DMS153 (cell line): ENCODE results near the gene ABTB2.
"Not testable (repeated sequence)": the region's sequence is repeated elsewhere in the genome, so short reads cannot be mapped to it uniquely, and the experiment has no call there.

Source experiments
- DNase-seq: peaks from one replicate; lab custom pipeline; 2025; lab: John Stamatoyannopoulos, UW

ABTB2 gene

DNA sequence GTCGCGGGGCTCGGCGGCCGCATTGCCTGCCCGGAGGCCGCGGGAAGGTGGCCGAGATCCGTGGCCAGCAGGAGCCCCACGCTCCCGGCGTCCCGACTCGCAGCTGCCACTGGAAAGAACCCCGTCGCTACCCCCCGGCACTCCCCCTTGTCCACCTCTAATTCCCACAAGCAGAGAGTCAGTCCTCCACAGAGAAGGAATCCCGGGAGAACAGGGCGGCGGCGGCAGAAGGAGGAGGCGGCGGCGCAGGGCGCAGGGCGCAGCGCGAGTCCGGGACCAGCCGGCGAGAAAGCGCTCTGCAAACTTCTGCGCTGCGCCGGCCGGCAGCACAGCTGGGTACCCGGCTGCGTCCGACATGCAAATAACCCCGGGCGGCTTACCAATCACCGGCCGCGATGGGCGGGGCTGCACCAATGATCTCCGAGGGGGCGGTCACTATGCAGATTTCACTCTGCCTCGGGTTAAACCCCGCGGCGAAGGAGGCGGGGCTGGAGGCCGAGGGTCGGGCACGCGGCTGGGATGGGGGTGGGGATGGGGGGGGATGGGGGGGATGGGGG lies at the start of gene ABTB2:
TSS of gene ABTB2 (minus strand) at position 310 of the 557 bp plus-strand sequence.
- peak; percentile 95 for DNase-seq

DNA sequence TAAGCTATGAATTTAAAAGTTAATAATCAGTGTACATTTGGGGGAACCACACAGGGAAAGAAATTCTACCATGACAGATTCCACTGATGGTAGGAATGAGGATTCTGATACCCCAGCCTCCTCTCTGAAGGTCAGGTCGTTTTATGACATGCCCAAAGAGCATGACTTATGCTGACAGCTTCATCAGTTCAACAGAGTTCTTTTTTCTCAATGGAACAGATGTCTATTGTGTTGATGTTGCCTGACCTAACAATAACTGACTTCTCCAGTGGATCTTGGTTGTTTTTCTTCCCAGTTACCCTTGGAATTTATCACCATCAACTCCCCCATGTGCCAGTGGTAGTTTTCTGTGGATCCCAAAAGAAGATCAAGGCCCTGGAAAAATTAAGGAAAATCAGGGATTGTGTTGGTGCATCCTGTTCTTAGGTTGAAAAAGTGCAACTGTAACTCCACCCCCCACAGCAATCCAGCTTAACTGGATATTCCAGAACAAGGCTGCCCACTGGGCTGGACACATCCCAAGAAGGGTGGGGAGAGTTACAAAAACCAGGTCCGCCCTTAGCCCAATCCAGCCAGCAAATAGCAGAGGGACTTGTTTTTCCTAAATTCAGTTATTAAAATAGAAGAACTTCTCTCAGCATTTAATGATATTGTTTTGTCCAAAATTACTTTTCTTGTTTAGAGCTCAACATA lies 49.5 kb upstream of the ABTB2 start:
- no peak for DNase-seq

DNA sequence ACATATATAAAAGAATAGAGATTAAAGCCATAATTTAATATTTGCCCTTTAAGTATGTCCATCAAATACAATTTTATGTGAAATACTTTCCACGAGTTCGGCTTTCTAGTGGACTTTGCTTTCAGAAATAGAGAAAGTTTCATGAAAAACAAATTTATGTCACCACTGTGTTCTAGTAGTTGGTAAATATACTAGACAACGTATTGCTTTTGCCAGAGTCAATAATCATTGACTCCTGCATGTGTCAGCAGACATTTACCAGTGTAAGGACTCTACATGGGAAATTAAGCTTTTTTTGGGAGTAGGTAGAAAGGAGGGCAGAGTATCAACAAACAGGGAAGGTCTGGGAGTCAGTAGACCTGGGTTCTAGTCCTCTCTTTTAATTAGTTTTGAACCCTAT lies 48.6 kb upstream of the ABTB2 start:
- DNase-seq: no peak

DNA sequence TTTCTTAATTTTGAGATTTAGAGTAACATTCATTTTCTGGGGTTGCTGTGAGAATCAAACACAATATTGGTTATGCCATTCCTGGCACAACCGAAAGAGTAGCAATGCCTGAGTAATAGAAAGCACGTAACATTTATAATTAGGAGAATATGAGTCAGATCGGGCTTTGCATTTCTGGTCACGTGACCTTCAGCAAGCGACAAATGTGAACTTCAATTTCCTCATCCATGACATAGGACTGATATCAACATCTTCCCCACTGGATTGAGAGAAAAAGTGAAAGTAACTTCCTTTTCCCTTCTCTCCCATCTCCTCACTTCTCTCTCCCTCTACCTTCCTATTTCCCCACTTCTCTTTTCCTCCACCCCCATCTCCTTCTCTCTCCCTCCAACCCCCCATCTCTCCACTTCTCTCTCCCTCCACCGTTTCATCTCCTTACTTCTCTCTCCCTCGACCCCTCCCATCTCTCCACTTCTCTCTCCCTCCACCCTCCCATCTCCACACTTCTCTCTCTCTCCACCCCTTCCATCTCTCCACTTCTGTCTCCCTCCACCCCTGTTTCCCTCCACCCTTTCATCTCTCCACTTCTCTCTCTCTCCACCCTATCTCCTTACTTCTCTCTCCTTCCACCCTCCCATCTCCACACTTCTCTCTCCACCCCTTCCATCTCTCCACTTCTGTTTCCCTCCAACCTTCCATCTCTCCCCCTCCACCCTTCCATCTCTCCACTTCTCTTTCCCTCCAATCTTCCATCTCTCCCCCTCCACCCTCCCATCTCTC lies 47.5 kb upstream of the ABTB2 start:
- DNase-seq: no peak

DNA sequence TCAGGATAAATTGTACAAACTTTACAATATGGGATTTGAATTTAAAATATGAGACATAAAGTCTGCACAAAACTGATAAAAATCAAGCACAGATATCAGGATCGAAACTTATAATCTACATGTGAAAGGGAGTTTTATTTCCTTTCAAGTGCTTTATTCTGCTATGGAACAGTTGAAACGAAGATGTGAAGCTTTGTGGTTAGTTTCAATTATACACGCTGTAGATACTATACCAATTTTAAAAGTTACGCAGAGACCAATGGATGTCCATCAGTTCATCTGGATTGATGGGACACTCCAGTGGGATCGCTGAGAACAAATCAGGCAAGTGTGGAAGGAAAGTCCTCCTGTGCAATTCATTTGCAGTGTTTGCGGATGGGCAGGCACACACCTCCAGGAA lies 46.5 kb upstream of the ABTB2 start:
- DNase-seq: no peak

DNA sequence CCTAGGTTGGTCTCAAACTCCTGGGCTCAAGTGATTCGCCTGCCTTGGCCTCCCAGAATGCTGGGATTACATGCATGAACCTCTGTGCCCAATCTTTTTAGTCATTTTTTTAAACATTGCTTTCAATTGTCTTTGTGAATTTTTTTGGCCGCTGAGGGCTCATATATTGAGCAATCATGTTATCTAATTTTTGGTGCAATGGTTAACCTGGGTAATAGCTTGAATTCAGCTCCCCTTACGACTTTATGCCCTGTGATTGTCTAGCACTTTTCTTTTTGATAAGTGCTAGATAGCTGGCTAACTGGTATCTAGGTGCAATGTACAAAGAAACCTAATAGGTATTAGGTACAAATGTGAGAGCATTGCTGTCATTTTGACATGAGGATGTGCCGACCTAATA lies 45.6 kb upstream of the ABTB2 start:
- DNase-seq: no peak

DNA sequence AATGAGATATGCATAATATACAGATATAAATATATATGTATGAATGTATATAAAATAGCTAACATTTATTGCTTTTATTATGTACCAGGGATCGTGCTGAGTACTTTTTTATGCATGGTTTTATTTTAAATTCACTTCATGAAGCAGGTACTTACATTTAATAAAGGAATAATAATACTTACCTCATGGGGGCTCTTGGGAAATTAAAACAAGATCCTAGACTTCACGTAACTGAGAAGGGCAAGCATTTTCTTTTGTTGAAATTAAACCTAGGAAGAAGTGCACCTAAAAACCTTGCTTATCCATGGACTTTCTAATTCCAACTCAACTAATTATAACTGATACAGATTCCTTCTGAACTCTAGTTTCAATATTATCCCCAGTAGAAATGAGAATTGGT lies 40.0 kb upstream of the ABTB2 start:
- no peak for DNase-seq

DNA sequence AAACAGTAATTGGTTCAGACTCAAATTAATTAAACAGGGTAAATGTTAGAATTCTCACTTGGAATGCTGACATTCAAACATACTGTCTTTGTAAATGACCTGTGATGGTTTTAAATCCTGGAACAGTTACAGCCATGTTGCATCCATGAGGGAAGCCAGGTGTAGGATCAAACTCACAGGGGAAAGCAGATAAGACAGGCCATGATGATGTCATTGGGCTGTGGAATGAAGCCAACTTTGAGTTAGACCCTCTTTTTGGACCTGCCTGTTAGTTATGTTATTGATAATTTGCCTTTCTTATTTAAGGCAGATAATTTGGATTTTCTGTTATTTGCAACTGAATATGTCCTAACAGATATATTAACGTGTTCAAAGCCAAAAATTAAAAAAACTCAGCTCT lies 39.3 kb upstream of the ABTB2 start:
- no peak for DNase-seq

DNA sequence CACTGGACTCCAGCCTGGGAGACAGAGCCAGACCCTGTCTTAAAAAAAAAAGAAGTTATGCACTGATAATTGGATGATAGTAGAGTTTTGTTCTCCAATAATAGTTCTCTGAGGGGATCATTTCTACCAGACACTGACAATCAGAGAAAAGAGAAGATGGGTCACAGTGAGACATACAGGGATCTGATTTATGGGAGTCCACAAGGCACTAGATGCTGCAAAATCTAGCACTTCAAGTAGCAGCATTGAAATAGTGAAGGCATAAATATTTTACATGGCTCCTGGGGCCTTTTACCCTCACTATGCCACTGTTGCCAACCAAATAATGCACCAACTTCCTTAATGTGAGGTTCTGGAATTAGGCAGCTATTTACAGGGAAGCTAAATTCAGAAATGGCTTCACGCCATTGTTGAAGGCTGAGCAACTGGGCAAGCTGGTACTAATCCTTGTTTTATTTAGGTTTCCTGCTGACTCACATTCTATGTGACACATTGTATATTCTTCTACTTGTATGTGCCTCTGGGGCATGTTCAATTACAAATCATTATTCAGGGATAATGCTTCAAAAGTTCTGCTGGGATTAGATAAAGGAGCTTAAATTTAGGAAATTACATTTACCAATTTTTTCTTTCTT lies 38.2 kb upstream of the ABTB2 start:
- DNase-seq: peak; percentile 9

DNA sequence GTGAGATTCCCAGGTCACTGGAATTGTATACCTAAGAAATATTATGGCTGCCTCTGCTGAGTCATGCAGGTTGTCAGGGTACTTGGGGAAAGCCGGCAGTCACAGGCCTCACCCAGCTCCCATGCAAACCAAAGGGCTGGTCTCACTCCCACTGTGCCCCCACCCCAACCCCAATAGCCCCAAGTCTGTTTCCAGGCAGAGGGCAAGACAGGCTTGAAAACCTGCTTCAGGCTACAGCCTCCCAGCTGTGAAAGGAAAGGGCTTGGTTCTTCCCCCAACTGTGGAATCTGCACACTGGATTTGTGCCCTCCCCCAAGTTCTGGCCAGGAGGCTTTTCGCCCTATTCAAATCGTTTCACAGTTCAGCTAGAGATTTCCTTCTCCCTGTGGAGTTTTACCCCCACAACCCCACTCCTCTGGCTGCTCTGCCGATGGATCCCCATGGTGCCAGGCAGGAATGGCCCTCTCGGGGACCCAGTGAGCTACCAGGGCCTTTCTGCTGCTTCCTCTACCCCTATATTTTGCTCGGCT lies 37.0 kb upstream of the ABTB2 start:
- DNase-seq: no peak

DNA sequence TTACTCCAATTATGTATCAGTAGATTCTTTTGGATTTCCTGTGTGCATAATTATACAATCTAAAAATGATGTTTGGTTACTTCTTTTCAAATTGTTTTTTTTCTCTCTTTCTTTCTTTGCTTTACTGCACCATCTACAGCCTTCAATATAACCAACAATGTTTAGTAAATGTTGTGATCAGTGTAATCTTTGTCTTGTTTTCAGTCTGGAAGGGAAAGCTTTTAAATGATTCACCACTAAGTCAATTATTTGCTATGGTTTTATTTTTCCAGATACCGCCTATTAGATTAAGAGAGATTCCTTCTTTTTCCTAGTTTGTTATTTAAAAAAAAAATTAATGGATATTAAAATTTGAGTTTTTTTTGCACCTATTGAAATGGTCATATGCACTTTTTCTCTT lies 29.8 kb upstream of the ABTB2 start:
- DNase-seq: no peak

DNA sequence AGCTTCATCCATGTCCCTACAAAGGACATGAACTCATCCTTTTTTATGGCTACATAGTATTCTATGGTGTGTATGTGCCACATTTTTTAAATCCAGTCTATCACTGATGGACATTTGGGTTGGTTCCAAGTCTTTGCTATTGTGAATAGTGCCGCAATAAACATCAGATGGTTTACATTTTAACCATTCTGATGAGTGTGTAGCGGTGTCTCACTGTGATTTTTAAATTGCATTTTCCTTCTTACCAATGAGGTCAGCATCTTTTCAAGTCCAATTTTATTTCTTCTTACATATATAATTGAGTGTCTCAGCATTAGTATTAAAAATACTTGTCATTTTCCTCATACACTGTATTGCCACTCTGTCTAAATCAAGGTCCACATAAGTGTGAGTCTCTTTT lies 28.5 kb upstream of the ABTB2 start:
- DNase-seq: not testable (repeated sequence)

DNA sequence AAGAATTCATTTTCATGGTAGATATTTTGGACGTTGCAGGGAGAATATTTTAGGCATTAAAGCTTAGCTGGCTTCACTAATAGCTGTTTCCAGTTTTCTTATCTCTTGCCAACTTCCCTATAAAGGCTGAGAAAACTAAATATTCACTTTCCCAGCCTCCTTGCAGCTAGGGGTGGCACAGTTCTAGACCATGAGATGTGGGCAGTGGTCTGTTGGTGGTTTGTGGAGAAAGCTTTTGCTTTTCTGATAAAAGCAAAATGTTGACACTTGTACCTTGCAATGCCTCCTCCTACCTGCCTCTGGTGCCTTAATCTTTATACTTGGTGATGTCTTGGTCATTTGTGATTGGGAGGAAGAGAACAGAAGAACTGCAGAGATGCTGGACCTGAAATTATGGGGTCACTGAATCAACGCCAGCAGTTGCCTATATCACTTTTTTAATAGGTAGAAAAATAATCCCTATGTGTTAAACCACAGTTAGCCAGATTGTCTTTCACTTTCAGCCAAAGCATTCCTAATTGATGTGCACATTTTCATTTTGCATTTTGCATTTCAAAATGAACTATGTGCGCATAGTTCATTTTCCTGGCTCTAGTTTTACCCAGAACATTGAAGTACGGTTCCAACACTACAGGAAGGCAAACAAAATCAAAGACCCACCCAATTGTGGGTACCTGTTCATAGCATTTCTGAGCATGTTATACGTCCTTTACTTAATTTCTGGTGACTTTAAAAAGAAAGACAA lies 24.9 kb upstream of the ABTB2 start:
- DNase-seq: no peak

DNA sequence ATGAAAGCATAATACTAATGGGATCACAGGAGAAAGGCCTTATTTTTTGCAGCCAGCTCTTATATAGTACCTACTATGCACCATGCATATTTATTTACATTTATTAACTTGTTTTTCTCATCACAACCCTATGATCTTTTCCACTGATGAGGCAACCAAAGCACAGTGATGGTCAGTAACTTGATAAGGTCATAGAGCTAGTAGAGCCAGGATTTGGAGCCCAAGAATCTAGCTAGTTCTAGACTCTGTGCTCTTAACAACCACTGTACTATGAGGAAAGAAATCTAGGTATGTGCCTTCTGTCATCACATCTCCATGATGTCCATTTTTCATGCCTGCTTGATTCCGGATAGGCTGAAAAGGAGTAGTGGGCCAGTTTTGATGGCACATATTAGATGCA lies 24.0 kb upstream of the ABTB2 start:
- DNase-seq: no peak

DNA sequence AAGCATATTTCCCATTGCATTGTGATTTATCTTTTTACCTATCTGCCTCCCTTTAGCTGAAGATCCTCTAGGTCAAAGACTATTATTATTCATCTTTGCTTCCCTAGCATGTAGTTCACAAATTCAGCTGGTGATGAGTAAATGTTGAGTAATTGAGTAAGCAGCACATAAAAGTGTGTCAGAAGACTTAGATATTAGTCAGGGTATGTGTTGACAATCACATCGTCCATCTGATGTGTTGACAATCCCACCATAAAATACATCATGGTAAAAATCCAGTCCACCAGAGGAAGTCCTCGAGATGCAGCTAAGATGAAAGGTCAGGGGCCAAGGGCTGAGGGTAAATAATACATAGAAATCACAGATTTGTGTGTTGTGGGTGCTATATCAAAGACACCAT lies 22.9 kb upstream of the ABTB2 start:
- DNase-seq: no peak

DNA sequence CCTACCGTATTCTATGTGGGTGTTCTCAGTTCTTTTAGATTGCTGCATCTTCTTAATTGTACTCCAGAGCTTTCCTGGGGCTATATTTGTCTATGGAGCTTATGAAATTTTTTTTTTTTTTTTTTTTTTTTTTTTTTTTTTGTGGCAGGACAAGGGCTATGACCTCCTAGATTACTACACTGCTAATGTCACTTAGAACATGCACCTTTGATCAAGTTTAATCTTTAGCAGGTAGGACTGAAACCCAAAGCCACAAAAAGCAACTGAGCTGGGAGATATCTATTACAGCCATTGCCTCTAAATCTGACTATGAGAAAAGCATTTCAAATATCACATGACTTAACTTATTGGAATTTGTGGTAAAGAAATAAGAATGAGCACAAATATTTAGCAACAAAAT lies 21.7 kb upstream of the ABTB2 start:
- no peak for DNase-seq

DNA sequence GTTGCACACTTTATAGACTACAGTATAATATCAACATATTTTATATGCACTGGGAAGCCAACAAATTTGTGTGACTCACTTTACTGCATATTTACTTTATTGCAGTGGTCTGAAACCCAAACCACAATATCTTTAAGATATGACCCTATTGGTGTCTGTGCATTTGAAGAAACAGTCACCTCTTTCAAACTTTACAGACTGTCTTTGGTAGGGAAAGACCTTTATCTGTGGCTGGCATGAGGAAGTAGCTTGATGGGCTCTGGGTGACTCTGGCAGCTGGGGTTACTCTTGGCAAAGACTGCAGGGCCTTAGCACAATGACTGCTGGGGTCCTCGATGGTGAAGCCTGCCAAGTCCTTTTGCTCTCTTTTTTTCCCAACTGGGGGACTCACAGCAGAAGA lies 21.3 kb upstream of the ABTB2 start:
- DNase-seq: no peak

DNA sequence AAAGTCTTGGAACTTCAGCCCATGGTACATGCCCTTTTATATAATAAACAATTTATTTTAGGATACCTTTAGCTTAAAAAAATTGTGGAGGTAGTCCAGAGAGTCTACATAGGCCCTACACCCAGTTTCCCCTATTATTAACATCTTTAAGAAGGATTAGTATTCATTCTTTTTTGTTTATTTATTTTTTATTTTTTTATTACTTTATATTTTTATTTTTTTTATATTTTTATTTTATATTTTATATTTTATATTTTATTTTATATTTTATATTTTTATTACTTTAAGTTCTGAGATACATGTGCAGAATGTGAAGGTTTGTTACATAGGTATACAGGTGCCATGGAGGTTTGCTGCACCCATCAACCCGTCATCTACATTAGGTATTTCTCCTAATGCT lies 15.9 kb upstream of the ABTB2 start:
- no peak for DNase-seq

DNA sequence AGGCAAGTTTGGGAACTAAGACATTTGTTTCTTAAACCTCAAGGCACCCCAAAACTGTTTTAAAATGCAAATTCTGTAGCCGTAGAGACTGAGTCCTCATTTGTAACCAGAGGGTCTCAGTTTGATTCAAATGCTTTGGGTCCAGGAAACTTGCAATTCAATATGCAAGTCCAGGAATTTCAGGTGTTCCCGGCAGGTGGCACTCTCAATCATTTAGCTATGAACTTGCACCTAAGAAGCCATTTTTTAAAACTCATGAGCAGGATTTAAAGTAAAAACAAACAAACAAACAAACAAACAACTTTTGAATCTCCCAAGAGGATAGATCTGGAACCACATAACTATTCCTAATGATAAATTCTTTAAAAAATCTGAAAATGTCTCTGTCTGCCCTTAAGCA lies 8.7 kb upstream of the ABTB2 start:
- DNase-seq: no peak

DNA sequence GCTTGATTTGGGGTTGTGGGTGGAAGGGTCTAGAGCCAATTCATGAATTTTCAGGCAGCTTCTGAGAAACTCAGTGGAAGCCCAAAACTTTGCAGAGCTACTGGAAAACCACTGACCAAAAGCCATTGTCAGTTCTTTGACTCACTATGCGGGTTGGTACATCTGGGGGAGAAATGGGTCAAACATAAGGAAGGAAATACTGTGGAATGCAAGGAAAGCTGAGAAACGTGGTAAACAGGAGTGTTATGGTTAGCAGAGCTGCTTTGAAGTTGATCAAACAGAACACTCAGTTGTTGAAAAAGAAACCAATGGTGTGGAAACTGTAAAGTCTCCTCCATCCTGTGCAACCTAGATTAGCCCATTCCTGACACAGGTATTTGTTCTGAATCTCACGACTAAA lies 6.3 kb upstream of the ABTB2 start:
- no peak for DNase-seq

DNA sequence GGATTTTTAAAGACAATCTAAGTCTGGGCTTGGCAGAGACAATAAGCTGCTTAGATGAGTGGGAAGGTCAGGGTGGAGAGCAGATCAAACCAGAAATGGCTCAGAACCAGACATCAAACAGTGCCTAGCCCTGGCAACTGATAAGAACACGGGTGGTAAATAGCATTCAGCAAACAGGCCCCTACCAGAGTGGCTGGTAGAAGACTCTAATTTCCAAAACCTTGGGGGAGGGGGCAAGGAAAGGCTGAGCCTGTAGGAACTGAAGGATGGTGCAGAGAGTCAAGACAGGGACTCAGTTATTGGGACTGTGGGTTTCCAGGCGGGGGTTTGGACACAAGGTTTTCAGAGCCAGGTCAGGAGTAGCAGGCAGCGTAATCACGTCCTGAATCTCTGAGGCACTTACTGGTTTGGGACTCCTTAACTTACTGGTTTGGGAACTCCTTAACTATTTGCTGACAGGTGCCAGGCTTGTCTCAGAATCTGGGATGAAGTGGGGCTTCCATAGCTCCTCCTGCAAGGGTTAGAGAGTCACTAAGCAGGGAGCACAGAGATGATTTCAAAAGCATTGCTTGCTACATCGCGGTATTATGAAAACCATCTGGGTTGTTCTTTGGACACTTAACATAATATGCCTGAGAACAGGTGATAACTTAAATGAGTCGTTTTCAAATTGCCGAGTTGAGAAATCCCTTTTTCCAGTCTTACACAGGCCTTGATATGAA lies 5.7 kb upstream of the ABTB2 start:
- no peak for DNase-seq
